OCI-LY3 (cell line): ENCODE results near the gene DCLRE1C.
A peak's percentile ranks its signal among the peaks of the same experiment; 100 is the strongest.
"Not testable (repeated sequence)": the region's sequence is repeated elsewhere in the genome, so short reads cannot be mapped to it uniquely, and the experiment has no call there.

Experiments used
- H2AFZ ChIP-seq: fragments of 200-600, 300-600 bp; shearing (Covaris generic); 2 replicates; pipeline ENCODE4 v1.6.0; 2014; ENCODE audit warnings: antibody characterized with exemption, low read depth, low read length
- H3K27ac ChIP-seq: fragments of 200-600, 300-600 bp; sonication (generic); 2 replicates; pipeline ENCODE4 v1.5.1; 2014; ENCODE audit warnings: mild to moderate bottlenecking, low read length, moderate library complexity, mixed read lengths
- H3K27me3 ChIP-seq: fragments of 200-600, 300-600 bp; sonication (generic); 2 replicates; pipeline ENCODE4 v1.6.1; 2014; ENCODE audit warnings: low read depth, low read length, mixed read lengths
- H3K36me3 ChIP-seq: fragments of 200-600, 300-600 bp; sonication (generic); replicated peaks from 2 replicates; pipeline ENCODE3; 2014; ENCODE audit warnings: low read depth, low read length, mixed read lengths
- H3K4me1 ChIP-seq: fragments of 300-600, 200-600 bp; sonication (generic); 2 replicates; pipeline ENCODE4 v1.6.1; 2014; ENCODE audit warnings: low read length, mixed read lengths
- H3K4me2 ChIP-seq: fragments of 200-600, 300-600 bp; sonication (generic); 2 replicates; pipeline ENCODE4 v1.6.1; 2014; ENCODE audit warnings: low read length, mixed read lengths
- H3K4me3 ChIP-seq: fragments of 300-600, 200-600 bp; sonication (generic); 2 replicates; pipeline ENCODE4 v1.5.1; 2014; ENCODE audit warnings: antibody characterized with exemption, mild to moderate bottlenecking, low read length, moderate library complexity
- H3K79me2 ChIP-seq: fragments of 300-600, 200-600 bp; shearing (Covaris generic); 2 replicates; pipeline ENCODE4 v1.6.1; 2014; ENCODE audit warnings: mild to moderate bottlenecking, low read length, mixed read lengths
- H3K9ac ChIP-seq: fragments of 300-600, 200-600 bp; shearing (Covaris generic); 2 replicates; pipeline ENCODE4 v1.6.0; 2014; ENCODE audit warnings: mild to moderate bottlenecking, low read length, moderate library complexity
- H3K9me3 ChIP-seq: fragments of 200-600, 300-600 bp; shearing (Covaris generic); 2 replicates; pipeline ENCODE4 v1.6.1; 2014; ENCODE audit warnings: low read length, mixed read lengths; ENCODE audit not compliant: insufficient read depth
- H4K20me1 ChIP-seq: fragments of 200-600, 300-600 bp; sonication (generic); 2 replicates; pipeline ENCODE4 v1.6.1; 2016; ENCODE audit warnings: low read length, mixed read lengths; ENCODE audit not compliant: insufficient read depth
- CTCF ChIP-seq: fragments of 200-600, 300-600 bp; sonication (generic); IDR thresholded peaks from 2 replicates; pipeline ENCODE4 v1.5.1; 2014; ENCODE audit warnings: antibody characterized with exemption, low read length, low read depth
- EZH2phosphoT487 ChIP-seq: fragments of 200-600 bp; shearing (Covaris generic); IDR thresholded peaks from 2 replicates; pipeline ENCODE4 v1.6.1; 2018; ENCODE audit warnings: antibody characterized with exemption, mixed run types, low read depth

Gene DCLRE1C

GRCh38 chr10:14991035-14991749, 37.3 kb upstream of the DCLRE1C start:
- H3K4me2 ChIP-seq, result 0 out of 2 replicates have a peak overlapping the region, but pooled peaks have one; percentile 12
- not testable (repeated sequence) for H3K4me3 ChIP-seq, H3K9ac ChIP-seq, H3K36me3 ChIP-seq, H3K27me3 ChIP-seq, H2AFZ ChIP-seq, H3K9me3 ChIP-seq, H4K20me1 ChIP-seq, H3K79me2 ChIP-seq, H3K4me1 ChIP-seq, H3K27ac ChIP-seq
- peak; percentile 33 for TF ChIP-seq CTCF

- not testable (repeated sequence) for H3K27me3 ChIP-seq, H3K27ac ChIP-seq, H2AFZ ChIP-seq, H3K9ac ChIP-seq, H3K9me3 ChIP-seq, H4K20me1 ChIP-seq, H3K4me2 ChIP-seq, H3K4me1 ChIP-seq, H3K4me3 ChIP-seq, H3K79me2 ChIP-seq, H3K36me3 ChIP-seq
Measured at GRCh38 chr10:14989552-14989951, 35.7 kb upstream of the DCLRE1C start.

- Histone ChIP-seq H3K4me2 (no peak overlapping the region), H3K27ac (no peak overlapping the region), H4K20me1 (no peaks in the 10 kb centered on the region), H3K36me3 (no peaks in the 10 kb centered on the region), H3K9ac (no peak overlapping the region), H3K4me3 (no peak overlapping the region), H3K27me3 (no peaks in the 10 kb centered on the region), H3K9me3 (no peaks in the 10 kb centered on the region), H3K79me2 (no peaks in the 10 kb centered on the region), H3K4me1 (no peaks in the 10 kb centered on the region), H2AFZ (no peak overlapping the region)
- no peak for TF ChIP-seq EZH2phosphoT487
- TF ChIP-seq CTCF, result no peak
Measured at GRCh38 chr10:14982744-14983143, 28.8 kb upstream of the DCLRE1C start.

- Histone ChIP-seq H3K4me2 (no peak overlapping the region), H3K4me1 (no peaks in the 10 kb centered on the region)
- TF ChIP-seq CTCF (no peak), EZH2phosphoT487 (no peak)
Measured at GRCh38 chr10:14975672-14976273, 21.9 kb upstream of the DCLRE1C start.

GRCh38 chr10:14974153-14974998, 20.5 kb upstream of the DCLRE1C start:
- not testable (repeated sequence) for H3K27me3 ChIP-seq, H3K9ac ChIP-seq, H3K4me3 ChIP-seq, H3K36me3 ChIP-seq, H3K4me2 ChIP-seq, H3K27ac ChIP-seq, H3K9me3 ChIP-seq, H3K79me2 ChIP-seq, H3K4me1 ChIP-seq, H2AFZ ChIP-seq, H4K20me1 ChIP-seq

More at GRCh38 chr10:14975672-14976273, 21.9 kb upstream of the DCLRE1C start:
- Histone ChIP-seq H2AFZ (no peak overlapping the region), H3K4me3 (no peak overlapping the region), H3K27ac (no peak overlapping the region), H3K9ac (no peak overlapping the region), H3K27me3 (no peaks in the 10 kb centered on the region), H3K9me3 (no peaks in the 10 kb centered on the region), H3K79me2 (no peaks in the 10 kb centered on the region), H3K36me3 (no peaks in the 10 kb centered on the region), H4K20me1 (no peaks in the 10 kb centered on the region)
